NCI-H82 treated with DMSO at 0.1 percent for 48 hours (cell line): Measurements from ENCODE around the gene HNF1B.

Experiments
- DNase-seq: peaks from one replicate; lab custom pipeline; 2025; ENCODE audit not compliant: unreplicated experiment; lab: John Stamatoyannopoulos, UW

The HNF1B gene

DNA sequence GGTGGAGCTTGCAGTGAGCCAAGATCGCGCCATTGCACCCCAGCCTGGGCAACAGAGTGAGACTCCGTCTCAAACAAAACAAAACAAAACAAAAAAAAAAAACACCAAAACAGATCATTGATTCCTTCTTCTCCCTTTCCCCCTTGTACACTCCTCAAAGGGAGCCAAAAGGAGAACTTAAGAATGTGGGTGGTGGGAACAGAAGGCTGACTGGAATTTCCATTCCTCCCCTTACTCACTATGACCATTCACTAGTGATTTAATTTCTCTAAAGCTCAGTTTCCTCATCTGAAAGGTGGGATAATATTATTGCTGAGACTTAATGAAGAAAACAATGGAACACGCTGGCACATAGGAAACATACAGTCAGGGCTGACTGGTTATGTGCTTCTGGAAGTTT is 17.1 kb upstream of the HNF1B start:
- DNase-seq, result no peak

DNA sequence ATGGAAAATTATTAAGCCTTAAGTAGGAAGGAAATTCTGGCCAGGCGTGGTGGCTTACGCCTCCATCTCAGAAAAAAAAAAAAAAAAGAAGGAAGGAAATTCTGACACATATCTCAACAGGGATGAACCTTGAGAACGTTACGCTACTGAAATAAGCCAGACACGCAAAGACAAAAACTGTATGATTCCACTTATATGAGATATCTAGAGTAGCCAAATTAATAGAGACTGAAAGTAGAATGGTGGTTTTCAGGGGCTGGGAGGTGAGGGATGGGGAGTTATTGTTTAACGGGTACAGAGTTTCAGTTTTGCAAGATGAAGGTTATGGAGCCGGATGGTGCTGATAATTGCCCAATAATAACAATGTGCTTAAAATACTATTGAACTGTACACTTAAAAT is 16.2 kb upstream of the HNF1B start:
- no peak for DNase-seq

DNA sequence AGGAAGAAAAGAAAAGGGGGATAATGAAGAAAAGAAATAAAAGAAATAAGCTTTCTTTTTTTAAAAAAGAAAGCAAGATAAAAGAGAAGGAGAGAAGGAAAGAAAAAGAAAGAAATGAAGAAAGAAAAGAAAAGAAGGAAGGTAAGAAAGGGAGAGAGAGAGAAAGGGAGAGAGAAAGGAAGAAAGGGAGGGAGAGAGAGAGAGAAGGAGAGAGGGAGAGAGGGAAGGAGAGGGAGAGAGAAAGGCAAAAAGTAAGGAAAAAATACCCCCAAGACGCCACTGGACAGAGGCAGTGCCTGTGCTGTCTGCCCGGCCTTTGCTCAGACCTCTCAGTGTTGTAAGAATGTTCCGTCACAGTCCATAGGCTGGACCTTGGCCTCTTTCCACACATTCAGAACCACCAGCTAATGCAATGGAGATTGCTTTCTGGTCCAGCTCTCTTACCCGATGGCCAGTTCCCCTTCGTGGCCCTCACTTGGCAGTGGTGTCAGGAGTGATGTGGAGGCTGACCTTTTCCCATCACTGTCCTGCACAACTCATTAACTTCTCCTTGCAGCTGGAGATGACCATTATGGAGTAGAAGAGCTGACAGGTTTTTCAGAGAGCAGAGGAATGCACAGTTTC is 14.3 kb upstream of the HNF1B start:
- no peak for DNase-seq

DNA sequence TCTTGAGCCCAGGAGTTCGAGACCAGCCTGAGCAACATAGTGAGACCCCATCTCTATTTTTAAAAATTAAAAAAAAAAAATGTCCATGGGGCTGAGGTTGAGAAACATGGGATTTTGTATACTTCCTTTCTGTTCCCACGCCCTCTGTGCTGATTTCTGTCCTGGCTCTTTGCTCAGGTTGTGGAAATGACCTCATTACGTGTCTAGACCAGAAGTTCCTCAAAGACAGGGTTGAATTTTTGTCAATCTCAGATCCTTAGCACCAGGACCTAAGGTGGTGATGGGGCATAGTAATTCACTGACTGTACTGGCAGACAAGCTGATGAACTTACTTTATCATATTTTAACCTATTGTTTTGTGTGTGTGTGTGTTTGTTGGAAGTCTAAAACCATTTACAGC is 11.2 kb upstream of the HNF1B start:
- DNase-seq, result no peak

DNA sequence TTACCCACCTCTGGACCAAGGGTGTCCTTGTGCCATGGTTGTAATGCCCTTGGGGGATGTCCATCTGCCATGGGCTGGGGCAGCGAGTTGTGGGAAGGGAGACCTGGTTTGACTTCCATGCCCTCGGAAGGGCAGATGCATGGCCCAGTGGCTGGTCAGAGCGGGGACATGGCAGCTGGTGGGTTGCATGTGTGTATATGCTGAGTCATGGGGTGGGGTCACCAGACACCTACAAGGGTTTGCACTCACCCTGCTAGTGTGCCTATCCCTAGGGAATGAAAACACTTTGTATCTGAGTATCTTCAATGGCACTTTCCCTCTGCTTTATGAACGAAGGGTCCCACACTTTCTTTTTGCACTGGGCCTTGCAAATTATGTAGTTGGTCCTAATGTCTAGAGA is 10.6 kb upstream of the HNF1B start:
- no peak for DNase-seq

DNA sequence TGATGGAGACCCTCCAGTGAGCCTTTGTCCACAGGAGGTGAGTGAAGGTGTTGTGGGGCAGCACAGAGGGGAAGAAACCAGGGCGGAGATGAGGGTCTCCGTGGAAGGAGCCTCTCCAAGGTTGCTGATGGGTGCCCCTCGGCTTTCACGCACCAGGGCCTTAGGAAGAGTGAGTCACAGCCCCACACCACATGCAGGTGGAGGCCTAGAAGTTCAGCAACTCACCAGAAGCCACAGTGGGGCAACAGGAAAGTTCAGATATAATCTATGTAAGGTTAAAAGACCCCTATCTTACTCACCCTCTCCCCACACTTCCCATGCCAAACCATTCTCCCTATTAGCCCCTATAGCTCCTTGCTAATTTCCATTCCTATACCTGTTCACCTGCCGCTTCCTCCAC is 9.5 kb upstream of the HNF1B start:
- no peak for DNase-seq

DNA sequence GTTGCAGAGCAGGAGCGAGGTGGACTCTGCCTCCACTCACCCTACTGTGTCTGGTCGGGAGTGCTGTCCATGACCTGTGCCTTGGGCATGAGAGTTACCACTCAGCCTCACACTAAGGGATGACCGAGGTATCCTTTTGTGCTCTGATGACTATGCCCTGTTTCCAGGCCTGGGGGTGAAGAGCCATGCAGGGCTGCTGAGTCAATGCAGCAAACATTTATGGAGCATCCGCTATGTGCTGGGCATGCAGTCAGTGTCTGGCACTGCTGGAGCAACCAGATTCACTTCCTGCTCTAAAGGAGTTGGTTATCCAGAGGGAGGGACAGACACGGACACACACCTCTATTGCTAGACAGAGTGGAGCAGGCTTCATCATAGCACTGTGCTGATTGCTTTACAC is 7.6 kb upstream of the HNF1B start:
- DNase-seq, result no peak

DNA sequence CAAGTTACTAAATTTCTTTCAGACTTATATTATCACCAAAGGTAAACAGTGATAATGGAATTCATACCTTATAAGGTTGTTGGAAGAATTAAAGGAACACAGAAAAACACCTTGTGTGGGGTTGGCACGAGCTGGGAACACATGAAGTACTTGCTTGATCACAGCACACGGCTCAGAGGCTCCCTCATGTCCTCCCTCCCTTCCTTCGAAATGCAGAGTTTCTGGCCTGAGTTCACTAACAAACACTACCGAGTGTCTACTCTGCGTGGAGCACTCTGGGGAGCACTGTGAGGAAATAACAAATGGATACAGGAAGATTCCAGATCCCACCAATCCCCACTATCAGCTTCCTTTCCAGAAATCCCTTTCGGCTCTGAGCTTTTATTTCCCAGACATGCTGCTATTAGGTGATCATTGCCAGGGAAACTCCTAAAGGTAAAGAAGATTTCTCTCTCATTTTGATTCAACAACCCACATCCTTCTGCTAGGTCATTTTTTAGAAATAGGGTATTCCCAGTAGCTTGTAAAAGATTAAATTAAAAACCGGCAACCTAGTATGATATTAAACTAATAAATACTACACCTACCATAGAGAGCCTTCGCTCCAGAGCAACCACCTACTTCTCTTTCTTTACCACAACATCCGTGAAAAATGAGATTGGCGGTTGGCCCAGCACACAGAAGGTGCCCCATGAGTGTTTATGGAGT is 6.1 kb upstream of the HNF1B start:
- DNase-seq, result no peak

DNA sequence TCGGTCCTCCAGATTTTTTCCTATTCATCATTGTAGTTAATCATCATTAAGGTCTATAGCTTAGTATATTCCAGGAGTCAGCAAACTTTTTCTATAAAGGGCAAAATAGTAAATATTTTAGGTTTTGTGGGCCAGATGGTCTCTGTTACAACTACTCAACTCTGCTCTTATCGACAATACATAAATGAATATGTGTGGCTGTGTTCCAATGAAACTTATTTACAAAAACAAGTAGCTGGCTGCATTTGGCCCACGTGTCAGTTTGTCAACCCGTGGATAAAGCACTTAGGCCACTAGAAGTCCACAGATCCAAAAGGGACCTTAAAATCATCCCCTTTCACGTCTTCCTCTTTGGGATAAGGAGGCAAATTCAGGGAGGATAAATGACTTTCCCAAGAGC is 5.4 kb upstream of the HNF1B start:
- DNase-seq, result no peak

DNA sequence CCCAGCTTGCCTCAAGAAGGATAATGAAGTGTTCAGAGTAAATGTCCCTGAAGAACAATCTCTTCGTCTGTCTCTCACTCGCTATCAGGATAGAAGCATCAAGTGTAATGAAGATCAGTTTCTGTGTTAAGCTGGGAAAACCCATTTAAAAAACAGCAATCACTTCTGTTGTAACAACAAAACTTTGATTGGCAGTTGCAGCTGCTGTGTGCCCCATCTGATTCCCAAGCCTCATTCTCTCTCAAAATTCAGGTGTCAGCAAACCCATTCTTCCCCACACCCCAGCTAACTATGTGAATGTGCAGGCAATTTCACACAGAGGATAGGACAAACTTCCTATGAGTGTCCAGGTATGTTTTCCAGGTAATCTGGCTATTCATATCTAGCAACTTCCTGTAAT is 2.4 kb upstream of the HNF1B start:
- DNase-seq, result no peak

DNA sequence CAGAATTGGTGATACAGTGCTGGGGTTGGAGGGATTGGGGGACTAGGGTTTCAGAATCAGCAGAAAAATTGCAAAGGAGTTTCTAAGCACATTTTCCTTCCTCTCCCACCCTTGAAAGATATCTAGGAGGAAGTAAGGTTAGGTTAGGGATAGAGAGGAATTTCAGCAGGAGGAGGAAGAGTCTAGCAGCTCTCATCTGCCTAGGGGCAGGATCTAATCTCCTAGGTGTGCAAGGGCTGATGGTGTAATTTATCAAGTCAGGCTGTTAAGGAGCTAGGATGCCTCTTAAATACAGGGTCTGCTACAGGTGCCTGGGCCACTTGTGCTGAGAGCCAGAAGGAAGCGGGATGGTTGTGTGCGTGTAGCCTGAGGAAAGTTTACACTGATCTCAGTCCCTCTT is 1.8 kb upstream of the HNF1B start:
- no peak for DNase-seq

DNA sequence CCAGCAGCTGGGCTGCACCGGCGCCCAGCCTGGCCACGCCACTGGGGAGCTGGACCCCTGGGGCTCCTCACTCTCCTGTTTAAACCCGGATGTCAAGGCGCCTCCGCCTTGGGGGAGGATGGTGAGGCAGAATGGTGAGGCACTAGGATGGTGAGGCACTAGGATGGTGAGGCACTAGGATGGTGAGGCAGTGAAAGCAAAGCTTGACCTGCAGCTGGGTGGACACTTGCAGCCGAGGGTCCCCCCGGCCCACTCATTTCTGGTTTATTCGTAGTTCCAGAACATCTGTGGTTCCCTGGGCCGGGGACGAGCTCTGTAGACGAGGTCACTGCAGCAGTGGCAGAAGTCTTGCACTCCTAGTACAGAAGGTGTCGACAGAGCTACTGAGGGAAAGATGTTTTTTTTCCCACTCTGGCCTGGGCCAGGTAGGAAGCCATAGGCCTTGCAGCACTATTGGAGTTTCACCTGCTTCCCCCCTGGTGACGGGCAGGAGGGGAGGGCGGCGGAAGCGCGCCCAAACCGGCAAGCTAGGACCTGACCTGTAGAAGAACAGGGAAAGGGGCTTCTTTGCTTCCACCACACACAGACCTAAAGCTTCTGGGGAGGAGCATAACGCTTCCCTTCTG is 1.1 kb upstream of the HNF1B start:
- DNase-seq, result no peak

DNA sequence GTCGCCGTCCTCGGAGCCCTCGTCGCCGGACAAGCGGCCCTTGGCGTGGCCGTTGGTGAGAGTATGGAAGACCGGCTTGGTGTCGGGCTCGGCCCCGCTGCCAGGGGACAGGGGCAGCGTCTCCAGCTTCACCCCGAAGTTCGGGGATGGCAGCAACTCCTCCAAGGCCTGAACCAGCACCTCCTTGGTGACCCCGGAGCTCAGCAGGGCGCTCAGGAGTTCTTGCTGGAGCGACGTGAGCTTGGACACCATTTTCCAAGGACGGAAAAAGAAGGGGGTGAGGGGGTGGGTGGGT is 279 bp downstream of the HNF1B start:
- DNase-seq, result no peak

DNA sequence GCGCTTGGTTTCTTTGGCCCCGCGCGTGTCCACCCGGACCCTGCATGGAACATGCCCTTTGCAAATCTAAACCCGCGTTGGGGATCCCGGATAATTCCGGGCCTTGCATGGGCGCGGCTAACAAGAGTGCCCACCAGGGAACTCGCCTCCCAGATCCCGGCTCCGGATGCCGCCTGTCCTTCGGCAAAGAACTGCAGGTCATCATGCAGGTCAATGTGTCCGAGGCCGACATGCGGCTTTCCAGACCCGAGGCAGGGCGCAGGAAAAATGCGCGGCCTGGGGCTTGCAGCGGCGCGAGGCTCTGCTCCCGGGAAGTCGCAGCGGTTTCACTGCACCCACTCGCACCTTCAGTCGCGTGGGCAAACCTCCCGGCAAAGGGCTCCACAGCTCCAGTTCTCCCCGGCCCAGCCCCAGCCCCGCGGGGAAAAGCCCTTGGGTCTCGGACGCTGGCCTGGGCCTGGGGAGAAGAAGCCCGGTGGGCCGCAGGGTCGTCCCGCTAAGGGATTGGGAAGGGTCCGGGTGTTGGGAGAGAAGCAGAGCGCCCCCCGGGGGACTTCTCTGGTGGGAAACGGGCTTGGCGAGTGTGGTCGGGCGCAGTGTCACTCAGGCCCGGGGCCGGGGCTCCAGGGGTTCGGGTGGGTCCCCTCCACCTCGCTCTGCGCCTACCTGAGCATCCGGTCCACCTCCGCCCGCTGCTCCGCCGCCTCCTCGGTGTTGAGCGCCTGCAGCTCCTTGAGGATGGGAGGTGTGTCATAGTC is 805 bp downstream of the HNF1B start:
- DNase-seq, result no peak

DNA sequence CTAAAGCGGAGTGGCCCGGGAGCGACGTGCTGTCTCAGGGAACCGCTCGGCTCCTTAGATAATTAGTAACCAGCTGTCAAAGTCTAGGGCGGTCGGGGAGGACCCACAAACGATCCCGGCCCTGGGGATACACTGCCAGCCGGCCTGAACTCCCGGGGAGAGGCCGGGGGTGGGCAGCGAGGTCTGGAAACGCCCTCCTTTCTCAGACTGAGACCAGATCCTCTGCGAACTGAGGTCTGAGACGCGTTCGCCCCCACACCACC is 1.3 kb downstream of the HNF1B start:
- no peak for DNase-seq

DNA sequence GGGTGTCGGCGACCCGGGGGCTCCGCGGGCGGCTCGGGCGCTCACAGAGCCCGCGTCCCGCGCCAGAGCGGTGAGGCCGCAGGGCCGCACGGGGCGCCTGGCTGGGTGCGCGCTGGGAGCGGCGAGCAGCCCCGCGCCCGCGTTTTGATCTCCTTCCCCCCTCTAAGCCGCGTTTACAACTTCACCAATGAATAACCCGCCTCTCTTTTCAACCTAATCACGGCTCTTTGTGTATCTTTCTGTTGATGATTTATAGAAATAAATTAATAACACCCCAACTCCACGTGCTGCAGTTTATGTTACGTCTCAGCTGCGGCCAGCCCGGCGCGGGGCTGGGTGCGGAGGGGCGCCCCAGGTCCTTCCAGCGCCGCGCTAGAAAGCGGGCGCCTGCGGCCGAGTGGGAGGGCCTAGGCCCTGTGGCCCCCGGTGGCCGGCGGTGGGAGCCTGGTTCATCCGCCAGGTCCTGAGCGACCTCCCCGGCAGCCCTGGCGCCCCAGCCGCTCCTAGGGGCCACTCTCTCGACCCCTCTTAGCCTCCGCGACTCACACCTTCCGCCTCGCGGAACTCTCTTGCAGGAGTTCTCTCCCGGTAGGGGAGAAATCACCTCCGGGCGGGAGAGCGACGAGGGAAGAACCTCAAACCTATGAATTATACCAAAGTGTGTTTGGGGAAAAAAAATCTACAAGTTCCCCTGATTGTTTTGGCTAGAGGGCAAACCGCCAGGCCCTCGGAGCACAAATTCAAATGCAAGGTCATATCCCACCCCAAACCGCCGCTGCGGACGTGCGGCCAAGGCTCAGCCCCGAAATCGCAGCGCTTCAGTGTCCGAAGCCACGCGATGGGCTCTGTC is 1.9 kb downstream of the HNF1B start:
- no peak for DNase-seq

DNA sequence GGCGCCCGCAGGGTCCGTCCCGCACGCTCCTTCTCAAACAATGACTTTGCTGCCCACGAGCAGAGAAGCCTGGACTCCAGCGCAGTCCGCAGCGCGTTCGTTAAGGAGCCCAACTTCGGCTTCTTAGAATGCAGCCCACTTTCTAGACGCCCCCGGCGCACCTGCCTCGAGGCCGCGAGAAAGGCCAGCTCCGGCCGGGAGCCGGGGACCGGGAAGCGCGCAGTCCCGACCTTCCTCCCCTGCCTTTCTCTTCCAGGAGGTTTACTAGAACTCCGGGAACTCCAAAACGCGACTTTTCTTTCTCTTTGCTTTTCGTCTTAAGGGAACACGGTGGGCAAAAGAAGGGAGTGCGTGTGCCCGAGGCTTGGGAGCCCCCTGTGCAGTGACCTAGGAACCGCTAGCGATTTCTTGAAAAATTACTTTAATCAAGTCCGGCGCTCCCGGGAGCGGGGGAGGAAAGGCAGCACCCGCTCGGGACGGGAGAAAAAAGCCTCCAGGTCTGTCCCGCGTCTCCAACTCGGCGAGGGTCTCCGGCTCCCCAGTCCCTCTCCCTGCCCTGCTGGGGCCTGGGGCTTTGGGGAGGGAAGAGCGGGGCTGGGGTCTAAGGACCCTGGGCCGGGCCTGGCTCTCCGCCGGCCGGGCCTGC is 2.6 kb downstream of the HNF1B start:
- no peak for DNase-seq

DNA sequence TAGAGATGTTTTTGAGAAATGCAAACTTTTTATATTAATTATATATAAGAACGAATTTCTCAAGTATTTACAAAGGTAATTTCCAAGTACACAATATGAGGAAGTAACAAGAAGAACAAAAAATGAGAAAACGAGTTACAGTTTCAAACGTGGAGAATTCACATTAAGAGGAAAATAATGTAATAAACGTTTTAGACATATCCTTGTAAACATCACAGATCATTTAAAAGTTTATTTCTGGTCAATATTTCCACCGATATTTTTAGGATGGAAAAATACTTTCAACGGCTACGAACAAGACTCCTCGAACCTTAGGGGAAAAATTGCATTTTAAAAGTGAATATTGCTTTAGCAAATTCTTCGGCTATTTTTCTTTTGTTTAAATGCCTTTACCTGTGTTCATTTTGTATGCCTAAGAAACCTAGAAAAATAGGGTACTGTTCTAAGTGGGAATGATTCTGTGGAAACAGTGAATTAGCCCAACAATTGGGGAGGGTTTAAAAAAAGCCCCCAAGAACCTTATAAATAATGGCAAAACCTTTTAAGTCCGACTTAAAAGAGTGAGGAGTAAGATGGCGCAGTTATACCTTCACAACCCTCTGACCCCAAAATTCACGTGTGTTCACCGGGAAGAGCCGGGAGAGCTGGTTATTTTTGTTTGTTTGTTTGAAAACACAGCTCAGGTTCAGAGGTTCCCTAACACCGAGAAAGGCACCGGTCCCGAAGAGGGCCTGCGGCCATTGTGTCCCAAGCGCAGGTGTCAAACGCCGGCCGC is 3.3 kb downstream of the HNF1B start:
- peak; percentile 13 for DNase-seq

DNA sequence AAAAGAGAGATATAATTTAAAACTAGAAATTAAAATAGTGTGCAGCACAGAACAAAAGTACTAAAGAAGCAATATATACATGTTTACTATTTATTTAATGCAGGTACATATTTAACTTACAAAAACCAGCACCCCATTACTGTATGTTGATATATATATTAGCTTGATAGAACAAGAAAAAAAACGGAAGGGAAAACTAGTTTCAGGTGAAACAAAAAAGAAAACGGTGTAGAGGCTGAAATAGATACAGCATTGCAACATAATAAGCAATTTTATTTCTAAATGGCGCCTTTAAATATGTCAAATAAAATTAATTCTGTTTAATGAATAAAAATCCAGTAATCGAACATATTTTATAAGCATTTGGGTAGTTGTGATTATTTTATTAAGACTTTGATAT is 3.9 kb downstream of the HNF1B start:
- DNase-seq, result no peak

DNA sequence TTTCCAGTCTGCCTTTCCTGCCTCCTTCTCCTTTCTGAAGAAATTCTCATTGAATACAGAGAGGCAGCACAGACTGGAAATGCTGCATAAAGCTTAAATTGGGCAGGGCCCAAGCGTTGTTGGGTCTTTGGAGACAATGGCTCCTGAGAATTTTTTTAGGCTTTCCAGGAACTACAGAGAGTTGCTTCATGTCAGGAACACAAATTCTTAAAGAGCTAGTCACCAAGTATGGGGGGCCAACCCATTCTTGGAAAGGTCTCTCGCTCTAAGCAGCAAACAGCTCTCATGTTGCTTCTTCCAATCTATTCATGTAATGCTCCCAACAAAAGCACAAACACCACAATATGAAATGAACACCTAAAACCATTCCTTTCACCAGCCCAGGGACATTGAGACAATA is 6.9 kb downstream of the HNF1B start:
- DNase-seq, result no peak
